OCI-LY1 (cell line): Measurements from ENCODE around the gene RARRES1.

ENCODE experiments used
- CTCF ChIP-seq: fragments of 200-600 bp; sonication (generic), shearing (Covaris generic); IDR thresholded peaks from 2 replicates; pipeline ENCODE4 v1.5.1; 2017; ENCODE audit warnings: mild to moderate bottlenecking, antibody characterized with exemption, low read length, moderate library complexity, mixed read lengths
- EZH2 ChIP-seq: fragments of 200-600 bp; sonication (generic), shearing (Covaris generic); IDR thresholded peaks from 2 replicates; pipeline ENCODE4 v1.8.0; 2017; ENCODE audit warnings: borderline replicate concordance, mixed run types, mild to moderate bottlenecking, antibody characterized with exemption, low read length, moderate library complexity, mixed read lengths

GRCh38 chr3:158755421-158755820 lies 23.2 kb upstream of the RARRES1 start:
- no peak for TF ChIP-seq CTCF
- no peak for TF ChIP-seq EZH2
